Gastrocnemius medialis (tissue), 4 donors: ENCODE data around the gene LCE5A. TPM values are rescaled to one million over a fixed set of nuclear protein-coding genes. Genes with fewer than 3 reads are reported as not detected.
A peak's percentile ranks its signal among the peaks of the same experiment; 100 is the strongest.

Experiments used
- ATAC-seq, 2 donors: fragments of 150-250 bp; one replicate each; pipeline ENCODE4 v1.9.1; 2016
- DNase-seq, 2 donors: peaks; one replicate each; pipeline ENCODE4 v3.0.0-alpha.2; 2019
- H3K27ac ChIP-seq, 4 donors: fragments of 200-600 bp; sonication (generic); 1 replicate in 1 of 4; 2 replicates in 3 of 4; pipeline ENCODE4 v1.5.1; 2016 to 2018; ENCODE audit warnings: mild to moderate bottlenecking in 2 of 4, moderate library complexity in 1 of 4
- H3K27me3 ChIP-seq, 3 donors: fragments of 200-600 bp; sonication (generic) in 2 of 3; 1 replicate in 1 of 3; 2 replicates in 2 of 3; pipeline versions ENCODE4 v1.5.1 to v1.6.0; 2016 to 2019; ENCODE audit warnings: mild to moderate bottlenecking in 1 of 3, moderate library complexity in 1 of 3
- H3K36me3 ChIP-seq, 2 donors: fragments of 200-600 bp; sonication (generic) in 1 of 2; one replicate each; pipeline ENCODE4 v1.5.1; 2017 to 2018
- H3K4me1 ChIP-seq, 2 donors: fragments of 200-600 bp; sonication (generic) in 1 of 2; one replicate each; pipeline ENCODE4 v1.5.1; 2016 to 2017; ENCODE audit warnings: mild to moderate bottlenecking in 2 of 2
- H3K4me3 ChIP-seq, 4 donors: fragments of 200-600 bp; sonication (generic) in 3 of 4; 1 replicate in 1 of 4; 2 replicates in 3 of 4; pipeline ENCODE4 v1.5.1; 2016 to 2019; ENCODE audit warnings: mild to moderate bottlenecking in 2 of 4
- H3K9me3 ChIP-seq, 3 donors: fragments of 200-600 bp; sonication (generic) in 2 of 3; 1 replicate in 1 of 3; 2 replicates in 2 of 3; pipeline ENCODE4 v1.5.1; 2016 to 2019
- POLR2A ChIP-seq, 2 donors: fragments of 450-650 bp; IDR thresholded peaks; one replicate each; pipeline ENCODE4 v1.6.1; 2017; ENCODE audit warnings: antibody characterized with exemption in 2 of 2, mild to moderate bottlenecking in 2 of 2, moderate library complexity in 2 of 2
- in situ Hi-C, 4 donors: fragments of 200-750 bp; cut with MboI; loops; one replicate each; pipeline versions ENCODE4 v1.15.0 to v1.8.0; 2017; ENCODE audit warnings: low sequenced_read_pairs in 4 of 4
- intact Hi-C: fragments of 100-400 bp; cut with DNase I; formaldehyde crosslinking; loops from one replicate; pipeline ENCODE4 v1.15.1; 2023; ENCODE audit warnings: low total_unique reads
- total RNA-seq, 4 donors: library from RNA; depleted of rRNA; stranded (reverse); fragments of >200 nt; gene quantifications; one replicate each; pipeline versions ENCODE4 v1.1.0 to v1.2.3, GENCODE V29; 2016
- TF ChIP-seq, protein P1 (sequence below), 5 experiments: fragments of 450-650 bp in 3 of 5; fragments of 200-600 bp in 2 of 5; sonication (generic) in 2 of 5; IDR thresholded peaks in 4 of 5; conservative IDR thresholded peaks in 1 of 5; 1 replicate in 4 of 5; 2 replicates in 1 of 5; pipeline ENCODE4 v1.5.1; 2016 to 2019; ENCODE audit warnings: antibody characterized with exemption in 5 of 5, mild to moderate bottlenecking in 3 of 5, moderate library complexity in 3 of 5

Gene LCE5A
- total RNA-seq, 4 donors from 2014 or later: not detected

DNA sequence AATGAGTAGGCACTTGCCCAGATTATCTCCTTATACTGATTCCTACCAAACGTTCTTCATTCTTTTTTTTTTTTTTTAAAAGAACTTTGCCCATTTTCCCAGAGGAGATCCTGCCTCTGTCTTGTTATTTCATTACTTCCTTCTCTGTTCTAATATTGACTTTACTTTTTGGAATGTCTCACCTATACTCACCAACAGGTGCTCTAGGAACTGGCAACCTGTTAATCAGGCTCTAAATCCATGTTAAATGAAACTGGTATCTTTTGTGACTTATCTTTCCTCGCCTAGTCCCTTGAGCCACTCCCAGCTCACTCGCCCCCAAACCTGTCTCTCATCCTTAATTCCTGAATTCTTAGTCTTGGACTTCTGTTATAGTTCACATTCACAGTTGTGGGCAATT lies 2.5 kb downstream of the LCE5A start:
- intact Hi-C loops: no loop called here
- peaks cover 20 to 22% (median 20%) of the 10 kb centered on the region in 3 donors for H3K27me3 ChIP-seq

DNA sequence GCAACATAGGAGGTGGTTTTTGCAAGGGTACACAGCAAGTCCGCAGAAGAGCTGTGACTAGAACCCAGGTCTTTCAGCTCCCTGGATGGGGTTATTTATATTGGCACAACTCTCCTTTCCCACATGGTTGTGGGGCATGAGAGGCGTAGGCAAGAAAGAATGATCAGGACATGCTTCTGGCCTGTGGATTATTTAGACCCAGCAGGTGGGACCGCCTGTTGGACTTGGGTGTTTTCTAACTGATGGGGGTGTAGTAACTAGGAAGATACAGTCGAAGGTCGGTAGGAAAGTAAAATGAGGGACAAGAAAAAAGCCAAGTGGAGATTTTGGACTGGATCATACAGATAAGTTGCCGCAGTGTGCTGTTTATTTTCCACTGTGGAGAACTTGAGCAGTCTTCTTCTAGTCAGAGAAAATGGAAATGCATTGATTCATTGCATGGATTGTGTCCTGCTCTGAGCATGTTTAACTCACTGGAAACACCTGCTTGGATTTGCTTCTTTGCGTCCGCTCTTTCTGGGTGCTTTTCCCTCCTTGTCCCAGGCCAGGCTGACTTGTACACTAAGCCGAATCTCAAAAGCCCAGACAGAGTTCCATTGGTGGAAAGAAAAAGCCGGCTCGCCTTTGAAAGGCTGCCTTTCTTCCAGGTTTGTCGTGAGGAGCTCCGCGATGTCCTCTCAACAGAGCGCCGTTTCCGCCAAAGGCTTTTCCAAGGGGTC lies 4.3 kb downstream of the LCE5A start:
- no peak overlapping the region for H3K27ac ChIP-seq
- no peak for TF ChIP-seq POLR2A (IDR thresholded peaks at IDR 0.05)
- TF ChIP-seq, protein P1, sequence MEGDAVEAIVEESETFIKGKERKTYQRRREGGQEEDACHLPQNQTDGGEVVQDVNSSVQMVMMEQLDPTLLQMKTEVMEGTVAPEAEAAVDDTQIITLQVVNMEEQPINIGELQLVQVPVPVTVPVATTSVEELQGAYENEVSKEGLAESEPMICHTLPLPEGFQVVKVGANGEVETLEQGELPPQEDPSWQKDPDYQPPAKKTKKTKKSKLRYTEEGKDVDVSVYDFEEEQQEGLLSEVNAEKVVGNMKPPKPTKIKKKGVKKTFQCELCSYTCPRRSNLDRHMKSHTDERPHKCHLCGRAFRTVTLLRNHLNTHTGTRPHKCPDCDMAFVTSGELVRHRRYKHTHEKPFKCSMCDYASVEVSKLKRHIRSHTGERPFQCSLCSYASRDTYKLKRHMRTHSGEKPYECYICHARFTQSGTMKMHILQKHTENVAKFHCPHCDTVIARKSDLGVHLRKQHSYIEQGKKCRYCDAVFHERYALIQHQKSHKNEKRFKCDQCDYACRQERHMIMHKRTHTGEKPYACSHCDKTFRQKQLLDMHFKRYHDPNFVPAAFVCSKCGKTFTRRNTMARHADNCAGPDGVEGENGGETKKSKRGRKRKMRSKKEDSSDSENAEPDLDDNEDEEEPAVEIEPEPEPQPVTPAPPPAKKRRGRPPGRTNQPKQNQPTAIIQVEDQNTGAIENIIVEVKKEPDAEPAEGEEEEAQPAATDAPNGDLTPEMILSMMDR (IDR thresholded peaks at IDR 0.05 in 4 of 5, conservative IDR thresholded peaks at IDR 0.05 in 1 of 5): no peak
- no peaks in the 10 kb centered on the region for H3K4me1 ChIP-seq
- DNase-seq (no peak), ATAC-seq (no peak)
- peaks cover 20 to 22% (median 20%) of the 10 kb centered on the region in 3 donors for H3K27me3 ChIP-seq
- H3K4me3 ChIP-seq: peak overlapping the region in 1 of 4 donors; percentile 34
- in situ Hi-C loops: no loop called here
- H3K36me3 ChIP-seq: no peaks in the 10 kb centered on the region
- intact Hi-C loops: no loop called here
- no peaks in the 10 kb centered on the region for H3K9me3 ChIP-seq

More for the DNA sequence above, 2.5 kb downstream of the LCE5A start:
- DNase-seq (no peak), ATAC-seq (no peak)
- Histone ChIP-seq H3K4me1 (no peaks in the 10 kb centered on the region), H3K9me3 (no peaks in the 10 kb centered on the region), H3K27ac (no peak overlapping the region), H3K36me3 (no peaks in the 10 kb centered on the region), H3K4me3 (no peak overlapping the region)
- in situ Hi-C loops: no loop called here
- TF ChIP-seq POLR2A (IDR thresholded peaks at IDR 0.05): no peak
- TF ChIP-seq, protein P1 (IDR thresholded peaks at IDR 0.05 in 4 of 5, conservative IDR thresholded peaks at IDR 0.05 in 1 of 5): no peak

DNA sequence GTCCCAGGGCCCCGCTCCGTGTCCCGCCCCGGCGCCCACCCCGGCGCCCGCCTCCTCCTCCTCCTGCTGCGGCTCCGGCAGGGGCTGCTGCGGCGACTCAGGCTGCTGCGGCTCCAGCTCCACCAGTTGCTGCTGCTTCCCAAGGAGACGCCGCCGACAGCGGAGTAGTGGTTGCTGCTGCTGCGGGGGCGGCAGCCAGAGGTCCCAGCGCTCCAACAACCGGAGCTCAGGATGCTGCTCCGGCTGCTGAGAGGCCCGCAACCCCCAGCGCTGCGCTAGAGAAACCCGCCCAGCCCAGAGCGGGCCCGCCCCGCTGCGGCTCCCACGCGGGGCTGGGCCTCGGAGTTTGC lies 4.8 kb downstream of the LCE5A start:
- DNase-seq (no peak), ATAC-seq (no peak)
- in situ Hi-C loops (no loop called here), intact Hi-C loops (no loop called here)
- peaks cover 20 to 22% (median 20%) of the 10 kb centered on the region in 3 donors for H3K27me3 ChIP-seq
- H3K4me3 ChIP-seq: peak overlapping the region in 1 of 4 donors; percentile 34
- H3K4me1 ChIP-seq: no peaks in the 10 kb centered on the region
- no peaks in the 10 kb centered on the region for H3K36me3 ChIP-seq
- H3K9me3 ChIP-seq: no peaks in the 10 kb centered on the region
- H3K27ac ChIP-seq: no peak overlapping the region
- TF ChIP-seq POLR2A (IDR thresholded peaks at IDR 0.05): no peak

DNA sequence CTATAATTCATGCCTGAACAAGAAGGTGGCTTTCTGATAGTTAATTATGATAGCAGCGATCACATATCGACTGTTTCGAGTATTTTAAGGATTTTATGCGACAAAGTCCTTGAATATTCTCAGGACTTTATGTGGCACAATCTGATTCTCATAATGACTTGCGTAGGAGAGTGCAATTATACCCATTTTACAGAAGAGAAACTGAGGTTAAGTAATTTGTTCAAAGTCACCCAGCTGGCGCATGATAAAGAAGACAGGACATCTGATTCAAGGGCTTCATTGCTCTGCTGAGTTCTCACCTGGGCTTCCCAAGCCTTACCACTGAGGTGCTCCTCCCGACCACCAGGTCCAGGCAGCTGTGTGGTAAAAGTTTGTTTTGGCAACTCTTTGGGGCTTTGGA lies 5.5 kb downstream of the LCE5A start:
- ATAC-seq (no peak), DNase-seq (no peak)
- Histone ChIP-seq H3K36me3 (no peaks in the 10 kb centered on the region), H3K27ac (no peak overlapping the region), H3K27me3 (peaks cover 20% of the 10 kb centered on the region in 3 donors), H3K4me3 (no peak overlapping the region), H3K4me1 (no peaks in the 10 kb centered on the region), H3K9me3 (no peaks in the 10 kb centered on the region)
- intact Hi-C loops (no loop called here), in situ Hi-C loops (no loop called here)
- no peak for TF ChIP-seq POLR2A (IDR thresholded peaks at IDR 0.05)
- TF ChIP-seq, protein P1 (IDR thresholded peaks at IDR 0.05 in 4 of 5, conservative IDR thresholded peaks at IDR 0.05 in 1 of 5): no peak

DNA sequence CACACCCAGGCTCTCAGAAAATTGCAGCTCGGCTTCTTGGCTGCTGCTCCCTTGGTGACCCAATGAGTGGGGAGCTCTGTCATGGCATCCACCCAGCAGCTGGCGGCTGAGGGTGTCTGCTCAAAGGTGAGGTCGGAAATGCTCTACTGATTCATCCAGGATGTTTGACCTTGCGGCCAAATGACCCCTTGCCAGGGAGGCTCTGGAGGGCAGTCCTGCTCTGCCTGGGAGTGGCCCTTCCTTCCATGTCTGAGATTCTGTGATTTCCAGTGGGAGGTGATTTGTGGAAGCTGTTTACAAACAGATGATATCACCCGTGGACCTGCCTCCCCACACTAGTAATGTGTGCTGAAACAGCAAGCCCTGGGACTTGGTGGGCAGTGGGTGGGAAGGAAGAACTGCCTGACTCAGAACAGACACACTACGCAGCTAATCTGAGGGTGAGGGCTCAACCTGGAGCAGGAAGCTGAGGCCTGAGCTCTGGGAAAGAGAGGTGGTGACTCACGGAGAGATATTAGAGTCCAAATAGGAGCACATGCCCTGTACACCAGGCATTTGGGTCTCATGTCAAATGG lies 6.7 kb downstream of the LCE5A start:
- in situ Hi-C loops (no loop called here), intact Hi-C loops (no loop called here)
- TF ChIP-seq, protein P1 (IDR thresholded peaks at IDR 0.05 in 4 of 5, conservative IDR thresholded peaks at IDR 0.05 in 1 of 5): no peak
- TF ChIP-seq POLR2A (IDR thresholded peaks at IDR 0.05): no peak
- Histone ChIP-seq H3K27me3 (peaks cover 20% of the 10 kb centered on the region in 3 donors), H3K36me3 (no peaks in the 10 kb centered on the region), H3K4me3 (no peak overlapping the region), H3K9me3 (no peaks in the 10 kb centered on the region), H3K27ac (no peak overlapping the region), H3K4me1 (no peaks in the 10 kb centered on the region)
- DNase-seq: no peak
- ATAC-seq: no peak
